SKM-1 treated with dmso at 0.1 percent for 144 hours (cell line): ENCODE measurements around the gene CSMD2.

Experiments
- DNase-seq: peaks from one replicate; lab custom pipeline; 2025; ENCODE audit not compliant: unreplicated experiment; lab: John Stamatoyannopoulos, UW

Gene CSMD2

GRCh38 chr1:33864460-33865389 is 300.3 kb downstream of the CSMD2 start:
- no peak for DNase-seq

DNA sequence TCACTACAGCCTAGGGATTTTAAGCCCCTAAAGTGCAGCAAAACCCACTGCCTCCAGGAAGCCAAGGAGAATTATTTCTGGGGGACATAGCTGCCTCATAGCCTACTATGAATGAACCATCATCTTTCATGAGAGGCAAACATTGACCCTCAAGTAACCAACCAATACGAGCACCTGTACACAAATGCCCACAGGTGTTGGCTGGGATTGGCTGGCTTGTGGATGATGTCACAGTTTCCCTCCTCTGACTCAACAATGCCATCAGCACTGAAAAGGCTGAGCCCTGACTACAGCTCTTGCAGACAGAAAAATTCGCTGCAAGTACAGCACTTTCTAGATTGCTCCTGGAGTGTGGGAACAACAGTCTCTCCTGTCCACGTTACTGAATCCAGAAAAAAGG is 301.3 kb downstream of the CSMD2 start, which contains the start of gene HMGB4:
HMGB4 (plus strand) TSS at position 301 of the 400 bp plus-strand sequence. CDS start 113 bp downstream, outside the sequence.
- DNase-seq = no peak

GRCh38 chr1:33860671-33861070 is 304.4 kb downstream of the CSMD2 start:
- no peak for DNase-seq

DNA sequence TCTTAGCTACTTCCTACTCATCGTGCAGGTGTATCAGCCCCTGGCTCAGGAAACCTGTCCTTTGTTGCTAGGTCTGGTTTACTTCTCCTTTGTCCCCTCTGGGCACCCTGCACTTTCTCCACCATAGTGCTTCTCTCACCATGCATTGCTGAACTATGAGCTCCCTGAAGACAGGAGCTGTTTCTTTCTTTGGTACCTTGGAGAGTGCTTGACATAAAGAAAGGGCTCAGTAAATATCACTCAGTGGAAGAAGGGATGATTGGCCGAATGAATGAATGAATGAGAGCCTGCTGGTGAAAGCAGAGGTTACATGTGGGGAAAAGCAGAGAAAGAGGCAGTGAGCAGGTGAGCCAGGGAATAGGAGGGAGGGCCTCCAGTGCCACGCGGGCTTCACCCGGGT is 310.9 kb downstream of the CSMD2 start:
- no peak for DNase-seq

DNA sequence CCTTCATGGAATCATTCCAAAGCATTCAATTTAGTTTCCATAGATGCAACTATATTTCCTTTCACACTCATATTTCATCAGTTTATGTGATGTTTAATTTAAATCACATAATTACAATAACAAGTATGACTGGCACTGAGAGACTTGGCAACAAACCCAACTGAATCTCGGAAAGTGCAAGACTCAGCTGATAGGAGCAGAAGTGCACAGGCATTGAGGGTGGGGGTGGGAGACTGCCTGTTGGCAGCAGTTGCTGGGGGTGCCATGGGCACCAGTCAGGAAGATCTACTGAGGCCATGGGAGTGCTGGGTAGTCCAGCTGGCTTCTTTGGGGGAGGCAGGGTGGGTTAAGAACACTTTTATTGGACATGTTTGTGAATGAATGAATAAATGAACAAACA is 311.6 kb downstream of the CSMD2 start:
- no peak for DNase-seq

DNA sequence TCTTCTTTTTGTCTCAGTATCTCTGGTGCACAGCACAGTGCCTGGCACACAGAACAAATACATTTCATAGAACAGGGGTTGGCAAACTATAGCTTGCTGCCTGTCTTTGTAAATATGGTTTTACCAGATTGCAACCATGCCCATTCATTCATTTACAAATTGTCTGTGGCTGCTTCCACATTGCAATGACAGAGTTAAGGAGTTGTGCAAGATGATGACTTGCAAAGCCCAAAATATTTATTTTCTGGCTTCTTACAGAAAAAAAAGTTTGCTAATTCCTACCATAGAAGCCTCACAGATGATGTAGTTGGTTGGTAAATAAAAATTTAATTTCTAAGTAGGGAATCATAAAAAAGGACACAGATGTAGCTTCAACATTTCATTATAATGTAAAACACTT is 312.3 kb downstream of the CSMD2 start:
- no peak for DNase-seq

DNA sequence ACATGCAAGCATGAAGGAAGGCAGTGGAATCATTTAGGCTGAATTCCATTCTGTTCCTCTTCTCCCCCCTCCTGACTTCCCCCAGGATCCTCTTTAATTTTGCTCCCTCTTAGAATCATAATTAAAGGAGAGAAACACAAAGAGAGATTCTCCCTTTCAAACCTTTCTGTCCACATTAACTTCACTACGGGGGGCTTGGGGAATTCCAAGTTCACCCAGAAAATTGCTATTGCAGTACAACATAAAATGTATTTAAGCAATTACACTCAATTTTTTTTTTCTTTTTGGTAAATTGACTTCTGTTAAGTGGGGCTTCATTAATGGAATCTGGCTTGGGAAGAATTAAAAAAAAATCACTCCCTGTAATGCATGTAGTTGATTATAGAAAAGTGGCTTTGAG is 314.5 kb downstream of the CSMD2 start:
- DNase-seq = no peak

- no peak for DNase-seq
Observed at GRCh38 chr1:33849211-33849610, 315.8 kb downstream of the CSMD2 start.

- no peak for DNase-seq
Observed at GRCh38 chr1:33848205-33848937, 316.7 kb downstream of the CSMD2 start.

- DNase-seq = no peak
Observed at GRCh38 chr1:33846861-33847260, 318.2 kb downstream of the CSMD2 start.

GRCh38 chr1:33844166-33844565 is 320.9 kb downstream of the CSMD2 start:
- no peak for DNase-seq

DNA sequence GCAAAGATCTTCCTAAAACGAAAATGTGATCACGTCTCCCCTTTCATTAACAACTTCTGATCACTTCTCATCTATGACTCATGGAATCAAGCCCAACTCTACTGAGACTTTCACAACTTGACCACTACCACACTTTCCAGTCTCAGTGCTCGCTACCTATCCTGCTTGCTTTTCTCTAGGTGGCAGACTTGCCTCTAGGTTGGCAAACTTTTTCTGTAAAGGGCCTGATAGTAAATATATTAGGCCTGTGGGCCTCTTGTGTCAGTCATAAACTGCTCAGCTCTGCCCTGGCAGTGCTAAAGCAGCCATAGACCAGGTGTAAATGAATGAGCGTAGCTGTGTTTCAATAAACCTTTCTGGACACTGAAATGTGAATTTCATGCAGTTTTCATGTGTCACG is 322.7 kb downstream of the CSMD2 start:
- no peak for DNase-seq

- no peak for DNase-seq
Observed at GRCh38 chr1:33841494-33841893, 323.5 kb downstream of the CSMD2 start.

DNA sequence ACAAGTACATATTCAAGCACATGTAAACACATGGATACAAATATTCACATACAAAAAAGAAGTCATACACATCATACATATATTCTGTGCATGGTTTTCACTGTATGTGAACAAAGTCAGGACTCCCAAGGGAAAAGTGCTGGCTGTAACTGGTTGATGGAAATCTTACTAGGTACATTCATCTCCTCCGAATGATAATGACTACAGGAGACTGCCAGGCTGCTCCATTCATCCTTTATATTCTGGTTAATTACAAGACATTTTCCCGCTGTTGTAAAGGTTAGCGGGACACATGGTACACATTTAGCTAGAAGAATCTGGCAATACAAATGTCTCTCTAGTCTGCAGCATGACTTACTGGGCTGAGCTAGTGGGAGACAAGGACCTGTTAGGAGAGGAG is 327.4 kb downstream of the CSMD2 start:
- no peak for DNase-seq

DNA sequence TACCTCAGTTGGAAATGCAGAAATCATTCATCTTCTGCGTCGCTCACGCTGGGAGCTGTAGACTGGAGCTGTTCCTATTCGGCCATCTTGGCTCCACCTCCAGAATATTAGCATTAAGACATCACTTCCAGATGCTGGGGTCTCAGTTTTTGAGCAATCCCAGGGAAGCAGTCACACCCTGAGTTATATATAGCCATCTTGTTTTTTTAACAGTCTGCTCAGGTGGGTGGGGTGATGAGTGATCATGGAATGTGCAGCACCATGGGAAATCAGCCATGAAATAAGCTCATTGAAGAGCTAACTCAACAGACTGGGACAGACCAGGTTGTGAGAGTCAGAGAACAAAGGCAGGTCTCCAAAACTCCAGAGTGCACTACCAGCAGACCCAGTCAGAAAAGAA is 328.1 kb downstream of the CSMD2 start:
- DNase-seq = no peak

DNA sequence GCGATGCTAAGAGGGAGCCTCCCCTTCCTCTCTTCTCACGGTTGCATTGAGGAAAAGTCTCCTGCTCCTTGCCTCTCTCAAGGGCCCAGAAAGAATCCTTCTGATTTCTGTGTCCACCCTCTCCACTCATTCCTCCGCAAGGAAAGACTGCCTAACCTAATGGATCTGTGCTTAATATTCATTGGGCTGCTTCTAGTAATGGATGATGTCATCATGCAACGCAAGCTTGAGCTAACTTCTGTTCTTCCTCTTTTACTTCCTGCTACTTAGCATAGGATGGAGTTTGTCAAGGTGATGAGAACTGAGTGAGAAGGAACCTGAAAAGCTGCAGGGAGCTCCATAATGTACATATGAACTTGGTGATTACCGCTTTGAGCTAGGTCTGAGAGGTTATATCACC is 336.4 kb downstream of the CSMD2 start:
- DNase-seq = no peak

DNA sequence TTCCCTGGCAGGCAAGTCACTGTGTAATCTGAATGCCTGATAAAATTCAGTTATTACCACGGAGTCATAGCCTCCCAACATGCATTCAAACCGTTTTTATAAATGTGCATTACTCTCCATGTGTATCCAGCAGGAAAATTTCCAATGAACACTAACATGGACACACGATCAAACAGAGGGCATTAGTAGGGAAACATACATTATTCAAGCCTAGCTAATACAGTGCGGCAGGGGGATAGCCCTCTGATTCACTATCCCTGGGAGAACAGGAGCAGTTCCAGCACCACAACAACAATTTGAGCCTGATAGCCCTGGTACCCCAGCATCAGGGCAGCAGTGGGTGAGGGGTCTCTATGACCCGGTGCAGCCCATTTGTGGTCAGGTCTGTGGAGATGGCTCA is 337.0 kb downstream of the CSMD2 start:
- no peak for DNase-seq

GRCh38 chr1:33826711-33827110 is 338.3 kb downstream of the CSMD2 start:
- no peak for DNase-seq

- DNase-seq = no peak
Observed at GRCh38 chr1:33826311-33826710, 338.7 kb downstream of the CSMD2 start.

DNA sequence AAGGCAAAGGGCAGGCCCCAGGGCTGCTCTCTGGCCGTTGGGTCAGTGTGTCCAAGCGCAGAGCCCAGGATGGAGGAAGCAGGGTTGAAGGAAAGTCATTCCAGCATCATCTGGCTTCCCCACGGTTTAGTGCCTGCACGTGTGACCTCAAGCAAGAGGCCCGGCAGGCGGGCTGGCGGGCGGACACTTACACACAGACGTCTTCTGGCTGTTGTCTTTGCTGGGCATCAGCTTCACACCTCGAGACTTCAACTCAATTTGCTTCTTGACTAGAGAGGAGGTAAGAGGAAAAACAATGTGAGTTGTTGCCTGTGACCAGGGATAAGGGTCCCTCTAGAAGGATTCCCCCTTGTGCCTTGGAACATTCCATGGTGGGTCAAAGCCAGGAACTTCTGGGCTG is 339.5 kb downstream of the CSMD2 start:
- DNase-seq = no peak

DNA sequence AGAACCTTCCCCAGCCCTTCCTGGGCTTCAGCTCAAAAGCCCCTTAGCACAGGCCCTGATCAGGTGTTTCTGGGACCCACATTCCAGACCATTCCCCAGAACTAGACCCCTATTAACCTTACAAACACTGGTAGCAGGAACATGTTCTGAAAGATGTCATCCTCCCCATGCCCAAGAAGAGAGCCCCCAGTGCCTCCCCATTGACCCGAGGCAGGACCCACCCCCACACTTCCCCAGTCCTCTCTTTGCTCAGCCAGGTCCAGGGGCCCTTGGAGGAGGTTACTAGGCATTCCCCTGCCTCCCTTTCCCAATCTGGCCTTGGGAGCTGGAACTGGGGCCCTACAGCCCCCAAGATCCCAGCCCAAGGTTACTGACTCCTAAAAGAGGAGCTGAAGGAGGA is 340.1 kb downstream of the CSMD2 start:
- DNase-seq = no peak

DNA sequence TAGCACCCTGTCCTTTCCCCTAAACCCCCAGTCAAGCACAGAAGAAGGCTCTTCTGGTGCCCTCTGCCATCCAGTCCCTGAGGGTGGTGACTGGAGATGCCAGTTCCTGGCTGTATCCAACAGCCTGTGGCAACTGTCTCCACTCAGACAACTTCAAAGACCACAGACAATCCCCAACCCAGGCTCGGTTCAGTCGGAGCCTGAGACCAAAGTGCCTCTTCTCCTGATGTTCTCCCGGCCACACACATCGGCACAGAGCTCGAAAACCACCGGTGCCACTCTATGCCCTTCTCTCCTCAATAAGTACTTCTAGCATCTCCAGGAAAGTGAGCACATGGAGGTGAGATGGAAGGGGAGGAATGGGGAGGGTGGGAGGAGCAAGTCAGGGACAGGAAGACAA is 340.7 kb downstream of the CSMD2 start:
- DNase-seq = no peak
